HCT116 (cell line): ENCODE data around the gene TIMM9. TPM values are rescaled to one million over a fixed set of nuclear protein-coding genes. Genes with fewer than 3 reads are reported as not detected.

Experiments
- ATAC-seq: fragments of 200-7000 bp; cut with Tn5 transposase; 2 replicates; pipeline ENCODE4 v1.9.1; 2020; ENCODE audit warnings: mild to moderate bottlenecking, moderate library complexity
- BruUV-seq: library from RNA; stranded (reverse); fragments of 400-500 nt; replicated peaks from 2 replicates; lab custom pipeline; 2021; lab: Mats Ljungman, UMichigan
- CTCF ChIA-PET: fragments of 300-600 bp; sonication (Branson Sonifier 250); formaldehyde crosslinking; loops from one replicate; lab custom pipeline; 2021; ENCODE audit warnings: antibody characterized with exemption; lab: Charles Lee
- POLR2A ChIA-PET: fragments of 300-600, 350-600 bp; sonication (Branson Sonifier 250); formaldehyde crosslinking; loops from one replicate; lab custom pipeline; 2021; ENCODE audit warnings: antibody characterized with exemption; lab: Charles Lee
- RAD21 ChIA-PET, 2 experiments: fragments of 300-600 bp; sonication (Branson Sonifier 250); formaldehyde crosslinking; loops; one replicate each; lab custom pipeline; 2023; ENCODE audit warnings: low total read pairs in 2 of 2; ENCODE audit not compliant: uncharacterized antibody in 2 of 2, unreplicated experiment in 2 of 2, low non-redundant PET in 1 of 2; lab: Charles Lee
- DNase-seq: peaks from one replicate; pipeline ENCODE4 v3.0.0-alpha.2; 2010; ENCODE audit warnings: low read depth, low spot score
- H2AFZ ChIP-seq: fragments of 200-600 bp; shearing (Covaris generic), sonication (generic); 2 replicates; pipeline ENCODE4 v1.6.1; 2017; ENCODE audit warnings: low read depth, mixed run types, mixed read lengths, antibody characterized with exemption, low read length; ENCODE audit not compliant: poor library complexity, severe bottlenecking
- H3K27ac ChIP-seq: 2 replicates; pipeline ENCODE4 v1.5.1; 2012; ENCODE audit warnings: low read depth, low read length
- H3K27me3 ChIP-seq: fragments of 200-600 bp; sonication (generic); 2 replicates; pipeline ENCODE4 v1.6.1; 2016; ENCODE audit warnings: mixed run types, low read length, mixed read lengths; ENCODE audit not compliant: insufficient read depth
- H3K36me3 ChIP-seq, 2 experiments: fragments of 200-500 bp in 1 of 2; fragments of 200-600 bp in 1 of 2; sonication (Bioruptor generic) in 1 of 2; sonication (generic) in 1 of 2; 2 replicates each; pipeline versions ENCODE4 v1.5.1 to v1.6.1; 2014 to 2016; ENCODE audit warnings: low read length in 2 of 2, inconsistent platforms in 1 of 2, mixed read lengths in 1 of 2, mixed run types in 1 of 2; ENCODE audit not compliant: insufficient read depth in 2 of 2, control insufficient read depth in 1 of 2
- H3K4me1 ChIP-seq, 2 experiments: fragments of 200-600 bp in 1 of 2; sonication (generic) in 1 of 2; 2 replicates each; pipeline versions ENCODE4 v1.5.1 to v1.6.1; 2012 to 2017; ENCODE audit warnings: low read length in 2 of 2, inconsistent platforms in 1 of 2, mild to moderate bottlenecking in 1 of 2, mixed read lengths in 1 of 2, mixed run types in 1 of 2, moderate library complexity in 1 of 2; ENCODE audit not compliant: insufficient read depth in 2 of 2, control insufficient read depth in 1 of 2
- H3K4me2 ChIP-seq: fragments of 200-600 bp; sonication (generic); 2 replicates; pipeline ENCODE4 v1.6.1; 2017; ENCODE audit warnings: mixed run types, low read length, mixed read lengths
- H3K4me3 ChIP-seq, 2 experiments: fragments of 200-600 bp in 1 of 2; sonication (generic) in 1 of 2; replicated peaks in 1 of 2; 2 replicates each; pipeline ENCODE4 v1.5.1; 2011 to 2016; ENCODE audit warnings: low read length in 2 of 2, control low read depth in 1 of 2, low read depth in 1 of 2, mild to moderate bottlenecking in 1 of 2, mixed read lengths in 1 of 2, mixed run types in 1 of 2
- H3K79me2 ChIP-seq: fragments of 200-600 bp; sonication (generic); 2 replicates; pipeline ENCODE4 v1.6.1; 2017; ENCODE audit warnings: mild to moderate bottlenecking, mixed run types, low read length, moderate library complexity, mixed read lengths; ENCODE audit not compliant: insufficient read depth
- H3K9ac ChIP-seq: fragments of 200-600 bp; sonication (generic); 2 replicates; pipeline ENCODE4 v1.6.1; 2016; ENCODE audit warnings: low read length, mixed read lengths
- H3K9me2 ChIP-seq: fragments of 200-600 bp; sonication (generic), shearing (Covaris generic); 2 replicates; pipeline ENCODE4 v1.6.1; 2017; ENCODE audit warnings: mixed run types, mild to moderate bottlenecking, moderate library complexity; ENCODE audit not compliant: insufficient read depth
- H3K9me3 ChIP-seq, 2 experiments: fragments of 200-500 bp in 1 of 2; fragments of 200-600 bp in 1 of 2; sonication (Bioruptor generic) in 1 of 2; sonication (generic) in 1 of 2; 2 replicates each; pipeline ENCODE4 v1.6.1; 2014 to 2017; ENCODE audit warnings: low read length in 2 of 2, mixed read lengths in 2 of 2, inconsistent platforms in 1 of 2, low read depth in 1 of 2, mild to moderate bottlenecking in 1 of 2, mixed run types in 1 of 2, moderate library complexity in 1 of 2; ENCODE audit not compliant: control insufficient read depth in 1 of 2, insufficient read depth in 1 of 2
- H4K20me1 ChIP-seq: fragments of 200-600 bp; sonication (generic), shearing (Covaris generic); 2 replicates; pipeline ENCODE4 v1.6.1; 2017; ENCODE audit warnings: mixed run types, mild to moderate bottlenecking, moderate library complexity; ENCODE audit not compliant: insufficient read depth
- CBX3 ChIP-seq: IDR thresholded peaks from 2 replicates; pipeline ENCODE4 v1.6.1; 2012; ENCODE audit warnings: low read depth
- CEBPB ChIP-seq: IDR thresholded peaks from 2 replicates; pipeline ENCODE4 v1.6.1; 2012; ENCODE audit warnings: low read depth
- ELF1 ChIP-seq: IDR thresholded peaks from 2 replicates; pipeline ENCODE4 v1.6.1; 2012; ENCODE audit warnings: low read depth, borderline replicate concordance
- EZH2 ChIP-seq: fragments of 200-600 bp; sonication (generic); IDR thresholded peaks from 2 replicates; pipeline ENCODE4 v1.6.1; 2017; ENCODE audit warnings: antibody characterized with exemption, mixed run types
- JUND ChIP-seq: IDR thresholded peaks from 2 replicates; pipeline ENCODE4 v1.6.1; 2012
- POLR2A ChIP-seq: IDR thresholded peaks from 2 replicates; pipeline ENCODE4 v1.7.0; 2011; ENCODE audit warnings: borderline replicate concordance; ENCODE audit not compliant: insufficient read depth, insufficient read length; ENCODE audit errors: extremely low read depth
- POLR2AphosphoS5 ChIP-seq: IDR thresholded peaks from 2 replicates; pipeline ENCODE4 v1.6.1; 2011; ENCODE audit warnings: mild to moderate bottlenecking, low read depth, low read length, moderate library complexity
- RAD21 ChIP-seq: IDR thresholded peaks from 2 replicates; pipeline ENCODE4 v1.6.1; 2012; ENCODE audit warnings: low read depth, mild to moderate bottlenecking
- SIN3A ChIP-seq: IDR thresholded peaks from 2 replicates; pipeline ENCODE4 v1.6.1; 2012; ENCODE audit warnings: low read depth
- SP1 ChIP-seq: IDR thresholded peaks from 2 replicates; pipeline ENCODE4 v1.6.1; 2012; ENCODE audit warnings: low read depth
- SRF ChIP-seq: IDR thresholded peaks from 2 replicates; pipeline ENCODE4 v1.6.1; 2012; ENCODE audit warnings: low read depth
- TCF7L2 ChIP-seq: IDR thresholded peaks from 2 replicates; pipeline ENCODE4 v1.7.0; 2011; ENCODE audit warnings: borderline replicate concordance, inconsistent platforms; ENCODE audit not compliant: insufficient read depth, insufficient read length; ENCODE audit errors: extremely low read depth
- YY1 ChIP-seq: IDR thresholded peaks from 2 replicates; pipeline ENCODE4 v1.6.1; 2011; ENCODE audit warnings: low read length, low read depth, moderate library complexity, mild to moderate bottlenecking; ENCODE audit not compliant: insufficient replicate concordance; ENCODE audit errors: extremely low read depth
- ZFX ChIP-seq: fragments of 450-650 bp; IDR thresholded peaks from 2 replicates; pipeline ENCODE4 v1.6.1; 2017
- intact Hi-C: fragments of 100-400 bp; cut with micrococcal nuclease; formaldehyde crosslinking; loops from 2 replicates; pipeline ENCODE4 v1.10.0; 2022
- total RNA-seq: library from RNA; stranded (reverse); gene quantifications from one replicate; pipeline ENCODE4 v1.2.1, GENCODE V29; 2021; ENCODE audit not compliant: unreplicated experiment
- TF ChIP-seq, protein P1 (sequence below): IDR thresholded peaks from 2 replicates; pipeline ENCODE4 v1.6.1; 2012
- TF ChIP-seq, protein P2 (sequence below): IDR thresholded peaks from 2 replicates; pipeline ENCODE4 v1.6.1; 2011; ENCODE audit warnings: mild to moderate bottlenecking, low read length, moderate library complexity; ENCODE audit not compliant: insufficient replicate concordance; ENCODE audit errors: extremely low read depth
- TF ChIP-seq, protein P3 (sequence below): IDR thresholded peaks from 2 replicates; pipeline ENCODE4 v1.6.1; 2012
- TF ChIP-seq, protein P4 (sequence below): IDR thresholded peaks from 2 replicates; pipeline ENCODE4 v1.6.1; 2012; ENCODE audit warnings: low read depth

Gene TIMM9
- total RNA-seq, 1 experiment from 2014 or later: 40.7 TPM

DNA sequence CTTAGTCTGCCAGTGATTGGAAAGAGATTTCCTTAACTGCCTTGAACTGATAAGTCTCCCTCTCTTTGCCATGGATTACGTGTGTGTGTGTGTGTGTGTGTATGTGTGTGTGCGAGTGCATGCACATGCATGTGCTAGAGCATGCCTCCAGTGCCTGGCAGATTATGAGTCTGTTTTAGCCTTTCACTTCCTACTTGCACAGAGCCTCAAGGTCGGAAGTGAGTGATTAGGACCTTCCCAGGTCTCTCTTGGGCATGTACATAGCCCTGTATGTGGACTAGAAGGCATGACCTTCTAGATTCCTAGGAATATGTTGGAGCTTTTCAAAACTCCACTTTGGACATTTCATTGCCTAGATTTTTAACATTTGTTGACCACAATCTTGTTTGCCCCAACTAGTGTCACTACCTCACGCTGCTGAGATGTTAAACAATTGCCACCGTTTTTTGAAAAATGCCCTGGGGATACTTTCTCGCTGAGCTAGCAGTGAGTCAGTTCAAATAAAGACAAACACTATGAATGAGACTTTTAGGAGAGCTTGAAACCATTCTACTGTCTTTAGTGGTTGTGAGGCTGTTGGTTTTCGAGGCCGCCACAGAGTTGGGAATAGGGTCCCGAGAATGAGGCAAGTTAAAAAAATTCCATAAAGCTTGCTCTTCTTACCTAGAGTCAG, 28.4 kb upstream of the TIMM9 start:
- RAD21 ChIA-PET: interaction anchor here in 1 of 2 experiments (0.6 kb wide), 1 partner anchor 29 kb away, joined by 3 read pairs; no protein-coding TSS in a partner anchor
- no peaks in the 10 kb centered on the region for H3K27me3 ChIP-seq
- TF ChIP-seq SIN3A (no peak), SRF (no peak), YY1 (no peak), JUND (no peak), CBX3 (no peak), RAD21 (no peak), ZFX (no peak), POLR2AphosphoS5 (no peak), POLR2A (no peak), CEBPB (no peak), TCF7L2 (no peak), SP1 (no peak), EZH2 (no peak), ELF1 (no peak)
- TF ChIP-seq, protein P1, sequence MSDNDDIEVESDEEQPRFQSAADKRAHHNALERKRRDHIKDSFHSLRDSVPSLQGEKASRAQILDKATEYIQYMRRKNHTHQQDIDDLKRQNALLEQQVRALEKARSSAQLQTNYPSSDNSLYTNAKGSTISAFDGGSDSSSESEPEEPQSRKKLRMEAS: no peak
- TF ChIP-seq, protein P2, sequence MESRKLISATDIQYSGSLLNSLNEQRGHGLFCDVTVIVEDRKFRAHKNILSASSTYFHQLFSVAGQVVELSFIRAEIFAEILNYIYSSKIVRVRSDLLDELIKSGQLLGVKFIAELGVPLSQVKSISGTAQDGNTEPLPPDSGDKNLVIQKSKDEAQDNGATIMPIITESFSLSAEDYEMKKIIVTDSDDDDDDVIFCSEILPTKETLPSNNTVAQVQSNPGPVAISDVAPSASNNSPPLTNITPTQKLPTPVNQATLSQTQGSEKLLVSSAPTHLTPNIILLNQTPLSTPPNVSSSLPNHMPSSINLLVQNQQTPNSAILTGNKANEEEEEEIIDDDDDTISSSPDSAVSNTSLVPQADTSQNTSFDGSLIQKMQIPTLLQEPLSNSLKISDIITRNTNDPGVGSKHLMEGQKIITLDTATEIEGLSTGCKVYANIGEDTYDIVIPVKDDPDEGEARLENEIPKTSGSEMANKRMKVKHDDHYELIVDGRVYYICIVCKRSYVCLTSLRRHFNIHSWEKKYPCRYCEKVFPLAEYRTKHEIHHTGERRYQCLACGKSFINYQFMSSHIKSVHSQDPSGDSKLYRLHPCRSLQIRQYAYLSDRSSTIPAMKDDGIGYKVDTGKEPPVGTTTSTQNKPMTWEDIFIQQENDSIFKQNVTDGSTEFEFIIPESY: no peak
- TF ChIP-seq, protein P3, sequence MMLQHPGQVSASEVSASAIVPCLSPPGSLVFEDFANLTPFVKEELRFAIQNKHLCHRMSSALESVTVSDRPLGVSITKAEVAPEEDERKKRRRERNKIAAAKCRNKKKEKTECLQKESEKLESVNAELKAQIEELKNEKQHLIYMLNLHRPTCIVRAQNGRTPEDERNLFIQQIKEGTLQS: no peak
- TF ChIP-seq, protein P4, sequence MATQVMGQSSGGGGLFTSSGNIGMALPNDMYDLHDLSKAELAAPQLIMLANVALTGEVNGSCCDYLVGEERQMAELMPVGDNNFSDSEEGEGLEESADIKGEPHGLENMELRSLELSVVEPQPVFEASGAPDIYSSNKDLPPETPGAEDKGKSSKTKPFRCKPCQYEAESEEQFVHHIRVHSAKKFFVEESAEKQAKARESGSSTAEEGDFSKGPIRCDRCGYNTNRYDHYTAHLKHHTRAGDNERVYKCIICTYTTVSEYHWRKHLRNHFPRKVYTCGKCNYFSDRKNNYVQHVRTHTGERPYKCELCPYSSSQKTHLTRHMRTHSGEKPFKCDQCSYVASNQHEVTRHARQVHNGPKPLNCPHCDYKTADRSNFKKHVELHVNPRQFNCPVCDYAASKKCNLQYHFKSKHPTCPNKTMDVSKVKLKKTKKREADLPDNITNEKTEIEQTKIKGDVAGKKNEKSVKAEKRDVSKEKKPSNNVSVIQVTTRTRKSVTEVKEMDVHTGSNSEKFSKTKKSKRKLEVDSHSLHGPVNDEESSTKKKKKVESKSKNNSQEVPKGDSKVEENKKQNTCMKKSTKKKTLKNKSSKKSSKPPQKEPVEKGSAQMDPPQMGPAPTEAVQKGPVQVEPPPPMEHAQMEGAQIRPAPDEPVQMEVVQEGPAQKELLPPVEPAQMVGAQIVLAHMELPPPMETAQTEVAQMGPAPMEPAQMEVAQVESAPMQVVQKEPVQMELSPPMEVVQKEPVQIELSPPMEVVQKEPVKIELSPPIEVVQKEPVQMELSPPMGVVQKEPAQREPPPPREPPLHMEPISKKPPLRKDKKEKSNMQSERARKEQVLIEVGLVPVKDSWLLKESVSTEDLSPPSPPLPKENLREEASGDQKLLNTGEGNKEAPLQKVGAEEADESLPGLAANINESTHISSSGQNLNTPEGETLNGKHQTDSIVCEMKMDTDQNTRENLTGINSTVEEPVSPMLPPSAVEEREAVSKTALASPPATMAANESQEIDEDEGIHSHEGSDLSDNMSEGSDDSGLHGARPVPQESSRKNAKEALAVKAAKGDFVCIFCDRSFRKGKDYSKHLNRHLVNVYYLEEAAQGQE: no peak
- TF ChIP-seq, all 23 proteins: peak for 0
- BruUV-seq: no TSS peak
- no peak for ATAC-seq
- intact Hi-C loops: no loop called here
- Histone ChIP-seq H3K4me3 (no peak overlapping the region), H3K79me2 (no peaks in the 10 kb centered on the region), H3K27ac (no peak overlapping the region), H3K4me1 (no peaks in the 10 kb centered on the region), H3K4me2 (no peak overlapping the region), H2AFZ (no peak overlapping the region), H3K9me3 (no peaks in the 10 kb centered on the region), H3K9me2 (no peaks in the 10 kb centered on the region), H3K36me3 (peaks cover 0 to 5% of the 10 kb centered on the region in 2 experiments; a peak in 2 of 4 replicates), H3K9ac (no peak overlapping the region), H4K20me1 (no peaks in the 10 kb centered on the region)
- POLR2A ChIA-PET: interaction anchor here (1.0 kb wide), 1 partner anchor 13 kb away, joined by 3 read pairs; no protein-coding TSS in a partner anchor
- CTCF ChIA-PET: no interaction called here
- DNase-seq: no peak
